ENCODE data around the gene SPPL3.

The SPPL3 gene

DNA sequence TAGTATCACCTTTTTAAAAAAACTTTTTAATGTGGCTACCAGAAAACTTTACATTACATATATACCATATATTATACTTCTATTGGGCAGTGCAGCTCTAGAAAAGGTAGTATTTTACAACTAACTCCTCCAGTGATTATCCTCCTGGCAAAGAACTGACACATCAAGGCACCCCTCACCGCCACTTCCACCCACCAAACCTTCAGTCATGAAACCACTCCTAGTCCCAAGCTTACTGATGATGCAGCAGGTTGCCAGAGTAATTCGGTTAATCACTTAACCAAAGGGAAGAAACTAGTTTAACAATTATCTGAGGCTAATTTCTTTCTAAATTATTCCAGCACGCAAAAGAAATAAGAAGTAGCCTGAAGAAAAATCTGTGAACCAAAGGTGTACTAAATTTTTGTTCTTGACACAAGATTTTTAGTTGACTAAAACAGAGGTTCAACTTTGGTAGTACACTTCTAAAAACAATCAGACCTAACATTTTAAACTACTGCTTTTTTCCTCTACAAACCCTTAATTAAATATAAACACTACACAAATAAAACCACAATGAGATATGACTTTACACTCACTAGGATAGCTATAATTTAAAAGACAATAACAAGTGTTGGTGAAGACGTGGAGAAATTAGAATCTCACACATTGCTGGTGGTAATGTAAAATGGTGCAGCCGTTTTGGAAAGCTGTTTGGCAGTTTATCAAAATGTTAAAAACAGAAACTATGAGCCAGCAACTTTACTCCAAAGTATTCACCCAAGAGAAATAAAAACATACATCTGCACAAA, 16.7 kb downstream of the SPPL3 start:
- Histone ChIP-seq H3K4me1 (ENCODE audit: low read depth, poor library complexity, severe bottlenecking) (peaks cover 7% of the 10 kb centered on the region), H4K20me1 (ENCODE audit: insufficient read depth) (no peaks in the 10 kb centered on the region), H3K27ac (no peak overlapping the region), H3K9ac (no peak overlapping the region), H3K4me2 (no peak overlapping the region), H3K27me3 (ENCODE audit: insufficient read depth, low read depth) (no peaks in the 10 kb centered on the region), H2AFZ (ENCODE audit: low read depth) (no peak overlapping the region), H3K4me3 (IDR thresholded peaks at IDR 0.05; ENCODE audit: insufficient read depth, low read depth, low read length) (no peak overlapping the region), H3K79me2 (ENCODE audit: insufficient read depth, low read depth) (peaks cover 26% of the 10 kb centered on the region), H3K36me3 (ENCODE audit: insufficient read depth) (no peaks in the 10 kb centered on the region)
- TF ChIP-seq, protein P1, sequence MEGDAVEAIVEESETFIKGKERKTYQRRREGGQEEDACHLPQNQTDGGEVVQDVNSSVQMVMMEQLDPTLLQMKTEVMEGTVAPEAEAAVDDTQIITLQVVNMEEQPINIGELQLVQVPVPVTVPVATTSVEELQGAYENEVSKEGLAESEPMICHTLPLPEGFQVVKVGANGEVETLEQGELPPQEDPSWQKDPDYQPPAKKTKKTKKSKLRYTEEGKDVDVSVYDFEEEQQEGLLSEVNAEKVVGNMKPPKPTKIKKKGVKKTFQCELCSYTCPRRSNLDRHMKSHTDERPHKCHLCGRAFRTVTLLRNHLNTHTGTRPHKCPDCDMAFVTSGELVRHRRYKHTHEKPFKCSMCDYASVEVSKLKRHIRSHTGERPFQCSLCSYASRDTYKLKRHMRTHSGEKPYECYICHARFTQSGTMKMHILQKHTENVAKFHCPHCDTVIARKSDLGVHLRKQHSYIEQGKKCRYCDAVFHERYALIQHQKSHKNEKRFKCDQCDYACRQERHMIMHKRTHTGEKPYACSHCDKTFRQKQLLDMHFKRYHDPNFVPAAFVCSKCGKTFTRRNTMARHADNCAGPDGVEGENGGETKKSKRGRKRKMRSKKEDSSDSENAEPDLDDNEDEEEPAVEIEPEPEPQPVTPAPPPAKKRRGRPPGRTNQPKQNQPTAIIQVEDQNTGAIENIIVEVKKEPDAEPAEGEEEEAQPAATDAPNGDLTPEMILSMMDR (conservative IDR thresholded peaks at IDR 0.05; ENCODE audit: low read depth, low read length) = no peak

DNA sequence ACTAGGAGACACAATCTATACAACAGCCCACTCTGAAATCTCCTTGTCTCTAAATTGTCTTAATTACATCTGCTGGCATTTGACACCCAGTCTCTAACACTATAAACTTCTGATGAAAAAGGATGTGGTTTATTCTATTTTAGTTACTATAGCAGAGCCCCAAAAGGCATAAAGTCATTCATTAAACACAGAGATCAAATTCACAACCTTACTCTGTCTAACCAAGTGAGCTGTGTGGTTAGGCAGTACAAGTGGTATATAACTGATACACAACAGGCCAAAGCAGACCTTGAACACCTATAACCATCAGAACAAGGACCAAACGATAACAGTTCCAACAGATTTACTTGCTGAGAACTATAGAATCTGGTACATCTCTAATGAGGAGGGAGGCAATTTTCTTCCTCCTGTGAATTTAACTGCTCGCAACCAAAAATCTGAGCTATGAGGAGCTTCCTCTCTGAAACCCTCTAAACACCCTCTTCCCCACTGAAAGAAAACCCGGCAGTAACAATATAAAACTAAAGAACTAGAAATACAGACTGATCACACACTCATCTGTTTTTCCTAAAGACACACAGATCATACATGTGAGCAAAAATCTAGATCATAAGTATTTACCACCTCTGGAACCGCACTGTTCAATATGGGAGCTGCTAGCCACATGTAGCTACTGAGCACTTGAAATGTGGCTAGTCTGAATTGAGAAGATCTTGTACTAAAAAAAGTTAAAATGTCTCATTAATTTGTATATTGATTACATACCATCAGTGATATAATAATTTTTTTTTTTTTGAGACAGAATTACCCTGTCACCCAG, 17.7 kb downstream of the SPPL3 start:
- TF ChIP-seq, protein P1 (conservative IDR thresholded peaks at IDR 0.05; ENCODE audit: low read depth, low read length) = no peak
- Histone ChIP-seq H3K27me3 (ENCODE audit: insufficient read depth, low read depth) (no peaks in the 10 kb centered on the region), H3K4me1 (ENCODE audit: low read depth, poor library complexity, severe bottlenecking) (peaks cover 7% of the 10 kb centered on the region), H3K4me3 (IDR thresholded peaks at IDR 0.05; ENCODE audit: insufficient read depth, low read depth, low read length) (no peak overlapping the region), H4K20me1 (ENCODE audit: insufficient read depth) (no peaks in the 10 kb centered on the region), H2AFZ (ENCODE audit: low read depth) (no peak overlapping the region), H3K4me2 (no peak overlapping the region), H3K79me2 (ENCODE audit: insufficient read depth, low read depth) (peaks cover 26% of the 10 kb centered on the region), H3K27ac (no peak overlapping the region), H3K36me3 (ENCODE audit: insufficient read depth) (no peaks in the 10 kb centered on the region), H3K9ac (no peak overlapping the region)

DNA sequence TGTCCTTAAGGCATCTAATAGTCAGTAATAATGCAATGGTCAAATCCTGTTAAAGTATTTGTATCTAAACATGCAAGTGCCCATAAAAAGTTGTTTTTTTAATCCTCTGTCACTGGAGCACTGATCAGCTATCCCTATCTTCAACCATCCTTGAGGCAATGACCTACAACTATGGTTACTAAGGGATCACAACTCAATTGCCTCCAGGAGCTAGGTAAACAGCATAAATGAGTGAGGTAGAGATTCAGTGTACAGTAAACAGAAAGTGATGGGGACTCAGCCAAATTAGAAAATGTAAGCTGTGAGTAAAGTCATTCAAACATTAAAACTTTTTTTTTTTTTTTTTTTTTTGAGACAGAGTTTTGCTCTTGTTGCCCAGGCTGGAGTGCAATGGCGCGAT, 18.6 kb downstream of the SPPL3 start:
- H3K4me3 ChIP-seq (IDR thresholded peaks at IDR 0.05; ENCODE audit: insufficient read depth, low read depth, low read length) = no peak overlapping the region
- no peak overlapping the region for H3K27ac ChIP-seq
- H2AFZ ChIP-seq (ENCODE audit: low read depth) = no peak overlapping the region
- H3K36me3 ChIP-seq (ENCODE audit: insufficient read depth) = no peaks in the 10 kb centered on the region
- no peak overlapping the region for H3K4me2 ChIP-seq
- no peak overlapping the region for H3K9ac ChIP-seq
- no peaks in the 10 kb centered on the region for H4K20me1 ChIP-seq (ENCODE audit: insufficient read depth)
- H3K79me2 ChIP-seq (ENCODE audit: insufficient read depth, low read depth) = peaks cover 26% of the 10 kb centered on the region
- TF ChIP-seq, protein P1 (conservative IDR thresholded peaks at IDR 0.05; ENCODE audit: low read depth, low read length) = no peak
- no peaks in the 10 kb centered on the region for H3K27me3 ChIP-seq (ENCODE audit: insufficient read depth, low read depth)
- peaks cover 7% of the 10 kb centered on the region for H3K4me1 ChIP-seq (ENCODE audit: low read depth, poor library complexity, severe bottlenecking)

DNA sequence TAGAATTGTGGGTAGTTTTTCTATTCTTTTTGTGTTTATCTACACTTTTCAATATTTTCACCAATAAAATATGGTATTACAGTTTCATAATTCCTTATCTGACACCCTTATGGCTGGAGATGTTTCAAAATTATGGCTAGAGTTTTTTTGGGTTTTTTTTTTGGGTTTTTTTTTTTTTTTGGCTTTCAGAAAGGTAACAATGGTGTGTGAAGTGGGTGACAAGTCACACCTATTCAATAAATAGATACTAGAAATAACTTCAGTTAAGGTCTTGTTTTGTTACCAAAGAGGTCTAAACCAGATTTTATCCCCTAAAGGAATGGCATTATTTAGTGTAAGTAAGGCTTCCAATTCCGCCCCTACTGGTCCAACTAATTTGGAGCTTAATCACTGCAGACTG, 19.5 kb downstream of the SPPL3 start:
- Histone ChIP-seq H3K4me3 (IDR thresholded peaks at IDR 0.05; ENCODE audit: insufficient read depth, low read depth, low read length) (no peak overlapping the region), H3K79me2 (ENCODE audit: insufficient read depth, low read depth) (peaks cover 22% of the 10 kb centered on the region), H3K27me3 (ENCODE audit: insufficient read depth, low read depth) (no peaks in the 10 kb centered on the region), H3K4me1 (ENCODE audit: low read depth, poor library complexity, severe bottlenecking) (peaks cover 7% of the 10 kb centered on the region), H3K27ac (no peak overlapping the region), H4K20me1 (ENCODE audit: insufficient read depth) (no peaks in the 10 kb centered on the region), H2AFZ (ENCODE audit: low read depth) (no peak overlapping the region), H3K9ac (no peak overlapping the region), H3K4me2 (no peak overlapping the region), H3K36me3 (ENCODE audit: insufficient read depth) (no peaks in the 10 kb centered on the region)
- TF ChIP-seq, protein P1 (conservative IDR thresholded peaks at IDR 0.05; ENCODE audit: low read depth, low read length) = no peak
